MM.1S (cell line): ENCODE results near the gene KRTAP4-5.

ENCODE experiments used
- CTCF ChIP-seq: fragments of 300-600 bp; sonication (generic); IDR thresholded peaks from 2 replicates; pipeline ENCODE4 v1.5.1; 2016; ENCODE audit warnings: antibody characterized with exemption, low read length, mixed read lengths
- EZH2 ChIP-seq: fragments of 300-600 bp; sonication (generic); optimal IDR thresholded peaks from 2 replicates; pipeline ENCODE3; 2017; ENCODE audit warnings: low read depth, mild to moderate bottlenecking, antibody characterized with exemption, low read length, mixed read lengths
- EZH2phosphoT487 ChIP-seq: fragments of 300-600 bp; sonication (generic); IDR thresholded peaks from 2 replicates; pipeline ENCODE4 v1.6.1; 2018; ENCODE audit warnings: antibody characterized with exemption, low read length

GRCh38 chr17:41144846-41145245, 4.8 kb downstream of the KRTAP4-5 start:
- no peak for TF ChIP-seq CTCF
- no peak for TF ChIP-seq EZH2
- TF ChIP-seq EZH2phosphoT487, result no peak
